HG03196 (cell line): ENCODE measurements around the gene MICU1.
"Not testable (repeated sequence)": the region's sequence is repeated elsewhere in the genome, so short reads cannot be mapped to it uniquely, and the experiment has no call there.

ENCODE experiments used
- ATAC-seq: cut with Tn5 transposase; IDR thresholded peaks from one replicate; pipeline ENCODE4 v1.9.1; 2021; ENCODE audit not compliant: unreplicated experiment

Gene MICU1

GRCh38 chr10:72508033-72508432, 117.8 kb downstream of the MICU1 start:
- no peak for ATAC-seq

GRCh38 chr10:72506474-72506873, 119.4 kb downstream of the MICU1 start:
- ATAC-seq, result no peak

GRCh38 chr10:72505435-72505834, 120.4 kb downstream of the MICU1 start:
- ATAC-seq, result no peak

GRCh38 chr10:72503694-72504438, 122.0 kb downstream of the MICU1 start:
- no peak for ATAC-seq

- ATAC-seq, result no peak
These were observed 122.6 kb downstream of the MICU1 start for GRCh38 chr10:72503241-72503640.

- ATAC-seq, result no peak
These were observed 123.3 kb downstream of the MICU1 start for GRCh38 chr10:72502581-72502980.

- no peak for ATAC-seq
These were observed 126.2 kb downstream of the MICU1 start for GRCh38 chr10:72499701-72500100.

- no peak for ATAC-seq
These were observed 134.9 kb downstream of the MICU1 start for GRCh38 chr10:72490951-72491350.

- ATAC-seq, result no peak
These were observed 138.4 kb downstream of the MICU1 start for GRCh38 chr10:72487521-72487920.

- no peak for ATAC-seq
These were observed 138.8 kb downstream of the MICU1 start for GRCh38 chr10:72487116-72487515.

GRCh38 chr10:72485701-72486100, 140.2 kb downstream of the MICU1 start:
- ATAC-seq, result no peak

- ATAC-seq, result no peak
These were observed 141.4 kb downstream of the MICU1 start for GRCh38 chr10:72484521-72484920.

- no peak for ATAC-seq
These were observed 142.4 kb downstream of the MICU1 start for GRCh38 chr10:72483471-72483870.

- ATAC-seq, result no peak
These were observed 145.0 kb downstream of the MICU1 start for GRCh38 chr10:72480861-72481260.

- no peak for ATAC-seq
These were observed 148.4 kb downstream of the MICU1 start for GRCh38 chr10:72477463-72477862.

- ATAC-seq, result no peak
These were observed 153.6 kb downstream of the MICU1 start for GRCh38 chr10:72472306-72472705.

GRCh38 chr10:72470666-72471065, 155.2 kb downstream of the MICU1 start:
- no peak for ATAC-seq

GRCh38 chr10:72467064-72467463, 158.8 kb downstream of the MICU1 start:
- not testable (repeated sequence) for ATAC-seq

GRCh38 chr10:72466018-72466417, 159.9 kb downstream of the MICU1 start:
- ATAC-seq, result no peak

- ATAC-seq, result no peak
These were observed 161.4 kb downstream of the MICU1 start for GRCh38 chr10:72464438-72464837.

- ATAC-seq, result no peak
These were observed 163.6 kb downstream of the MICU1 start for GRCh38 chr10:72462261-72462660.

- no peak for ATAC-seq
These were observed 164.8 kb downstream of the MICU1 start for GRCh38 chr10:72461085-72461484.

- ATAC-seq, result no peak
These were observed 165.5 kb downstream of the MICU1 start for GRCh38 chr10:72460284-72460876.
